Nucleus accumbens (tissue), 56 donors: ENCODE results near the gene SLC1A4.
"Not testable (repeated sequence)": the region's sequence is repeated elsewhere in the genome, so short reads cannot be mapped to it uniquely, and the experiment has no call there.

ENCODE experiments used
- DNase-seq, 56 donors: peaks; one replicate each; lab custom pipeline; 2025; lab: John Stamatoyannopoulos, UW

Gene SLC1A4

GRCh38 chr2:65023742-65024141 lies 34.5 kb downstream of the SLC1A4 start:
- no peak for DNase-seq

- no peak for DNase-seq
Measured at GRCh38 chr2:65024149-65024829, 35.1 kb downstream of the SLC1A4 start.

GRCh38 chr2:65025453-65026123 lies 36.4 kb downstream of the SLC1A4 start:
- DNase-seq, result no peak

GRCh38 chr2:65026154-65026553 lies 37.0 kb downstream of the SLC1A4 start:
- DNase-seq, result no peak

GRCh38 chr2:65026704-65027464 lies 37.7 kb downstream of the SLC1A4 start:
- no peak for DNase-seq

GRCh38 chr2:65027616-65028244 lies 38.5 kb downstream of the SLC1A4 start:
- no peak for DNase-seq

GRCh38 chr2:65030476-65031332 lies 41.5 kb downstream of the SLC1A4 start:
- DNase-seq, result no peak

- DNase-seq, result no peak
Measured at GRCh38 chr2:65031341-65032018, 42.3 kb downstream of the SLC1A4 start.

GRCh38 chr2:65032019-65032975 lies 43.1 kb downstream of the SLC1A4 start:
- no peak for DNase-seq

GRCh38 chr2:65033178-65033577 lies 44.0 kb downstream of the SLC1A4 start:
- no peak for DNase-seq

GRCh38 chr2:65033667-65034066 lies 44.5 kb downstream of the SLC1A4 start:
- not testable (repeated sequence) for DNase-seq

- no peak for DNase-seq
Measured at GRCh38 chr2:65035351-65035943, 46.2 kb downstream of the SLC1A4 start.

GRCh38 chr2:65037178-65037577 lies 48.0 kb downstream of the SLC1A4 start:
- no peak for DNase-seq

- no peak for DNase-seq
Measured at GRCh38 chr2:65039640-65040039, 50.4 kb downstream of the SLC1A4 start.

- DNase-seq, result peak in 53 of 56 donors; percentile 12 to 92 (median 67)
Measured at GRCh38 chr2:65040400-65041261, 51.4 kb downstream of the SLC1A4 start.

GRCh38 chr2:65043001-65043400 lies 53.8 kb downstream of the SLC1A4 start:
- no peak for DNase-seq
